K562 (cell line): ENCODE data around the gene C14orf180. TPM values are rescaled to one million over a fixed set of nuclear protein-coding genes. Genes with fewer than 3 reads are reported as not detected.

Source experiments
- ATAC-seq: fragments of 200-7000 bp; cut with Tn5 transposase; 3 replicates; pipeline ENCODE4 v1.9.1; 2020; ENCODE audit warnings: moderate library complexity
- BruUV-seq: library from RNA; stranded (reverse); fragments of 400-500 nt; replicated peaks from 2 replicates; lab custom pipeline; 2021; lab: Mats Ljungman, UMichigan
- CTCF ChIA-PET: fragments of 300-600 bp; formaldehyde crosslinking; extraction: SDS; loops from one replicate; lab custom pipeline; 2021; ENCODE audit warnings: low intra/inter-chr PET ratio; lab: Yijun Ruan, JAX
- POLR2A ChIA-PET: fragments of 300-600, 350-650 bp; sonication (Branson Sonifier 250); formaldehyde crosslinking; extraction: SDS; loops from one replicate; lab custom pipeline; 2021; ENCODE audit warnings: antibody characterized with exemption, inconsistent platforms; lab: Yijun Ruan, JAX
- DNase-seq, 4 experiments: peaks; one replicate each; pipeline versions ENCODE4 v3.0.0 to v3.0.0-alpha.2; 2011 to 2018; ENCODE audit warnings: low spot score in 3 of 4, mixed read lengths in 3 of 4; ENCODE audit errors: extremely low read depth in 1 of 4
- FAIRE-seq: peaks from 2 replicates; lab custom pipeline; 2011; peaks lifted over from hg19 to GRCh38; lab: Jason Lieb, UNC
- H2AFZ ChIP-seq: 2 replicates; pipeline ENCODE4 v1.6.0; 2011; ENCODE audit warnings: low read depth, low read length, control low read depth, inconsistent platforms
- H3K27ac ChIP-seq: fragments of 200-600 bp; 3 replicates; pipeline ENCODE4 v1.8.0; 2011; ENCODE audit warnings: low read depth, mild to moderate bottlenecking, control low read depth, inconsistent platforms, low read length, moderate library complexity, mixed read lengths; ENCODE audit errors: extremely low read depth
- H3K27me3 ChIP-seq, 2 experiments: fragments of 300-600 bp in 1 of 2; 2 replicates in 1 of 2; 3 replicates in 1 of 2; pipeline versions ENCODE4 v1.6.0 to v1.8.0; 2011; ENCODE audit warnings: inconsistent platforms in 2 of 2, low read length in 2 of 2, mild to moderate bottlenecking in 1 of 2, mixed read lengths in 1 of 2, moderate library complexity in 1 of 2; ENCODE audit not compliant: control insufficient read depth in 2 of 2, insufficient read depth in 2 of 2
- H3K36me3 ChIP-seq: fragments of 300-600 bp; 3 replicates; pipeline ENCODE4 v1.8.0; 2011; ENCODE audit warnings: mild to moderate bottlenecking, low read length, inconsistent platforms; ENCODE audit not compliant: control insufficient read depth, insufficient read depth
- H3K4me1 ChIP-seq, 2 experiments: fragments of 200-600 bp in 1 of 2; replicated peaks in 1 of 2; 2 replicates in 1 of 2; 3 replicates in 1 of 2; pipeline versions ENCODE4 v1.5.1 to v1.8.0; 2011; ENCODE audit warnings: inconsistent platforms in 2 of 2, low read length in 2 of 2, mild to moderate bottlenecking in 1 of 2, mixed read lengths in 1 of 2, moderate library complexity in 1 of 2; ENCODE audit not compliant: control insufficient read depth in 2 of 2, insufficient read depth in 2 of 2
- H3K4me2 ChIP-seq: 2 replicates; pipeline ENCODE4 v1.6.1; 2011; ENCODE audit warnings: low read length, control low read depth, inconsistent platforms, mixed read lengths; ENCODE audit not compliant: insufficient read depth
- H3K4me3 ChIP-seq: fragments of 200-600 bp; sonication (generic), shearing (Covaris generic); 2 replicates; pipeline ENCODE4 v1.5.1; 2016; ENCODE audit warnings: control low read depth, inconsistent platforms
- H3K79me2 ChIP-seq: fragments of 200-600 bp; 3 replicates; pipeline ENCODE4 v1.8.0; 2011; ENCODE audit warnings: low read length, inconsistent platforms; ENCODE audit not compliant: control insufficient read depth, insufficient read depth
- H3K9ac ChIP-seq, 2 experiments: 2 replicates each; pipeline versions ENCODE4 v1.6.0 to v1.6.1; 2011; ENCODE audit warnings: low read depth in 2 of 2, low read length in 2 of 2, control low read depth in 1 of 2, inconsistent platforms in 1 of 2, mild to moderate bottlenecking in 1 of 2, mixed read lengths in 1 of 2; ENCODE audit not compliant: insufficient read depth in 1 of 2
- H3K9me1 ChIP-seq: one replicate; pipeline ENCODE4 v1.6.0; 2011; ENCODE audit warnings: inconsistent platforms, mild to moderate bottlenecking, low read length, moderate library complexity; ENCODE audit not compliant: control insufficient read depth, insufficient read depth
- H3K9me3 ChIP-seq: replicated peaks from 2 replicates; pipeline ENCODE4 v1.5.1; 2011; ENCODE audit warnings: low read depth, low read length, inconsistent platforms; ENCODE audit not compliant: control insufficient read depth, insufficient read depth
- H4K20me1 ChIP-seq: replicated peaks from 2 replicates; pipeline ENCODE4 v1.6.1; 2011; ENCODE audit warnings: low read length, inconsistent platforms, mixed read lengths; ENCODE audit not compliant: control insufficient read depth, insufficient read depth
- CBX5 ChIP-seq: IDR thresholded peaks from 2 replicates; pipeline ENCODE4 v1.6.1; 2014; ENCODE audit warnings: low read depth, borderline replicate concordance
- CGGBP1 ChIP-seq: fragments of 250-450 bp; sonication (Bioruptor Pico); IDR thresholded peaks from 2 replicates; pipeline ENCODE4 v1.9.0; 2021; ENCODE audit warnings: mild to moderate bottlenecking
- CHD4 ChIP-seq: fragments of 200-600 bp; sonication (generic); IDR thresholded peaks from 3 replicates; pipeline ENCODE4 v1.6.1; 2012; ENCODE audit warnings: low read depth, mild to moderate bottlenecking, mixed read lengths, low read length, inconsistent platforms; ENCODE audit not compliant: insufficient read depth, insufficient replicate concordance, poor library complexity, severe bottlenecking
- COPS2 ChIP-seq: fragments of 450-650 bp; conservative IDR thresholded peaks from 2 replicates; pipeline ENCODE4 v1.6.1; 2016; ENCODE audit warnings: mild to moderate bottlenecking, moderate library complexity
- CREB1 ChIP-seq, 2 experiments: sonication (generic) in 1 of 2; formaldehyde crosslinking in 1 of 2; IDR thresholded peaks; 2 replicates each; pipeline versions ENCODE4 v1.6.1 to v1.8.0; 2012 to 2022; ENCODE audit warnings: inconsistent platforms in 1 of 2, mild to moderate bottlenecking in 1 of 2, missing genetic modification reagents in 1 of 2, moderate library complexity in 1 of 2
- CREBBP ChIP-seq: IDR thresholded peaks from one replicate; pipeline ENCODE4 v1.6.1; 2012; ENCODE audit warnings: low read depth, mild to moderate bottlenecking, control low read depth, inconsistent platforms, low read length
- CSDE1 ChIP-seq, 2 experiments: fragments of 450-650 bp; IDR thresholded peaks; 2 replicates each; pipeline ENCODE4 v1.6.1; 2016; ENCODE audit warnings: mild to moderate bottlenecking in 1 of 2
- EZH2 ChIP-seq: IDR thresholded peaks from 2 replicates; pipeline ENCODE4 v1.6.1; 2012; ENCODE audit warnings: low read depth, mild to moderate bottlenecking, inconsistent platforms, low read length, borderline replicate concordance
- HMG20B ChIP-seq: fragments of 250-450 bp; sonication (Bioruptor Pico); IDR thresholded peaks from 2 replicates; pipeline ENCODE4 v1.5.0; 2021; ENCODE audit warnings: mild to moderate bottlenecking
- KAT2B ChIP-seq: IDR thresholded peaks from one replicate; pipeline ENCODE4 v1.6.1; 2012; ENCODE audit warnings: low read depth, mild to moderate bottlenecking, control low read depth, inconsistent platforms, low read length, moderate library complexity
- KAT8 ChIP-seq: fragments of 450-650 bp; IDR thresholded peaks from 2 replicates; pipeline ENCODE4 v1.6.1; 2016; ENCODE audit warnings: low read depth, mild to moderate bottlenecking
- MEF2D ChIP-seq: conservative IDR thresholded peaks from 2 replicates; pipeline ENCODE4 v1.6.1; 2016; ENCODE audit warnings: low read depth, missing genetic modification characterization, missing compliant biosample characterization
- MLLT1 ChIP-seq, 2 experiments: fragments of 450-650 bp; IDR thresholded peaks; 2 replicates each; pipeline ENCODE4 v1.6.1; 2016
- NBN ChIP-seq: fragments of 450-650 bp; IDR thresholded peaks from 2 replicates; pipeline ENCODE4 v1.6.1; 2016; ENCODE audit warnings: low read depth, mild to moderate bottlenecking
- NEUROD1 ChIP-seq: fragments of 150-350 bp; IDR thresholded peaks from 2 replicates; pipeline ENCODE4 v1.6.1; 2014; ENCODE audit warnings: borderline replicate concordance, low read length, low read depth; ENCODE audit not compliant: partially characterized antibody
- NFIC ChIP-seq: fragments of 450-650 bp; IDR thresholded peaks from 2 replicates; pipeline ENCODE4 v1.6.1; 2017; ENCODE audit warnings: mild to moderate bottlenecking, inconsistent platforms
- SNIP1 ChIP-seq: fragments of 450-650 bp; IDR thresholded peaks from 2 replicates; pipeline ENCODE4 v1.7.1; 2017; ENCODE audit warnings: low read depth, mild to moderate bottlenecking
- THRB ChIP-seq: fragments of 450-650 bp; formaldehyde crosslinking; conservative IDR thresholded peaks from 2 replicates; pipeline ENCODE4 v1.4.0; 2022; ENCODE audit warnings: mild to moderate bottlenecking, missing genetic modification characterization
- WGBS: fragments of 100-300 bp; shearing (Covaris generic); methylation state at CpG from one replicate; pipeline ENCODE4 v1.1.6; 2016; ENCODE audit warnings: low coverage, mixed read lengths; ENCODE audit not compliant: insufficient coverage; ENCODE audit errors: missing lambda C conversion rate; 5-methylcytosine and 5-hydroxymethylcytosine counted together
- in situ Hi-C: fragments of 300-500 bp; cut with MboI; formaldehyde crosslinking; loops from 4 replicates; pipeline ENCODE4 v1.15.0; 2018; ENCODE audit warnings: inconsistent platforms, mixed read lengths
- intact Hi-C: fragments of 100-400 bp; cut with micrococcal nuclease; formaldehyde crosslinking; loops from 2 replicates; pipeline ENCODE4 v1.14.2; 2022
- polyA plus RNA-seq, 8 experiments: library from polyadenylated mRNA; depleted of rRNA in 4 of 8; stranded (reverse) in 5 of 8; unstranded in 3 of 8; fragments of >200 nt; fragmentation: Nextera tagmentation in 2 of 8; fragmentation: Illumina TruSeq in 1 of 8; extraction: Ambion mirVana in 2 of 8; extraction: Trizol in 1 of 8; gene quantifications; 2 replicates each; pipeline versions ENCODE4 v1.2.1 to v1.2.3, GENCODE V29; 2011 to 2014; ENCODE audit warnings: inconsistent platforms in 1 of 8, missing spikeins in 1 of 8
- total RNA-seq, 7 experiments: library from RNA; depleted of rRNA in 6 of 7; stranded (reverse); fragments of >200 nt in 6 of 7; fragmentation: Illumina TruSeq in 2 of 7; extraction: Trizol in 2 of 7; gene quantifications; 2 replicates each; pipeline versions ENCODE4 v1.2.1 to v1.2.3, GENCODE V29; 2011 to 2021; ENCODE audit warnings: low replicate concordance in 1 of 7

The C14orf180 gene
- total and polyA plus RNA-seq, 9 of the 15 experiments (the other 6 are each of a cell fraction or from before 2014, with no cell fraction given) = not detected

- TF ChIP-seq NEUROD1 (no peak), NBN (no peak), KAT2B (no peak)
Measured at GRCh38 chr14:104591031-104591430, 11.5 kb downstream of the C14orf180 start (continued).

- ATAC-seq = no peak
- Histone ChIP-seq H3K4me1 (peaks cover 0 to 21% of the 10 kb centered on the region in 2 experiments; a peak in 2 of 5 replicates), H3K27me3 (peaks cover 9 to 32% of the 10 kb centered on the region in 2 experiments; a peak in 3 of 5 replicates), H4K20me1 (peaks cover 9% of the 10 kb centered on the region; the same call in 1 of the 2 replicates), H3K79me2 (no peaks in the 10 kb centered on the region), H3K9me1 (no peaks in the 10 kb centered on the region), H3K27ac (no peak overlapping the region), H3K9ac (no peak overlapping the region), H3K4me3 (no peak overlapping the region), H2AFZ (no peak overlapping the region), H3K4me2 (no peak overlapping the region), H3K36me3 (no peaks in the 10 kb centered on the region), H3K9me3 (no peaks in the 10 kb centered on the region)
- in situ Hi-C loops = no loop called here
- BruUV-seq = no TSS peak
- DNase-seq = no peak
- WGBS = 4% methylated on average over 11 of the region's 26 CpGs
- no peak for FAIRE-seq
- CTCF ChIA-PET = no interaction called here
- intact Hi-C loops = no loop called here
- POLR2A ChIA-PET = no interaction called here
- TF ChIP-seq NFIC (no peak), EZH2 (no peak), CSDE1 (IDR thresholded peaks at IDR 0.05) (no peak), COPS2 (no peak), CREBBP (no peak), MLLT1 (IDR thresholded peaks at IDR 0.05) (no peak), CREB1 (IDR thresholded peaks at IDR 0.05) (no peak), CREB1 (CRISPR knock-in tag; IDR thresholded peaks at IDR 0.05) (no peak), THRB (CRISPR knock-in tag) (no peak), MEF2D (tag) (no peak), KAT8 (no peak), CBX5 (no peak), CHD4 (no peak), CGGBP1 (no peak), SNIP1 (no peak), HMG20B (CRISPR knock-in tag) (no peak)
Measured at GRCh38 chr14:104591506-104592291, 12.1 kb downstream of the C14orf180 start.
